Liver (tissue), 9 donors: ENCODE data around the gene ZNF71. TPM values are rescaled to one million over a fixed set of nuclear protein-coding genes. Genes with fewer than 3 reads are reported as not detected.

Source experiments
- DNase-seq: peaks from one replicate; pipeline ENCODE4 v3.0.0-alpha.2; 2017; ENCODE audit warnings: low spot score
- H3K27ac ChIP-seq, 2 donors: one replicate each; pipeline ENCODE4 v1.7.0; 2013; ENCODE audit warnings: inconsistent platforms in 2 of 2, low read length in 2 of 2, control low read depth in 1 of 2, low read depth in 1 of 2, mild to moderate bottlenecking in 1 of 2
- H3K27me3 ChIP-seq, 4 donors: one replicate each; pipeline versions ENCODE4 v1.6.1 to v1.7.0; 2013; ENCODE audit warnings: low read length in 3 of 4, inconsistent platforms in 1 of 4, mild to moderate bottlenecking in 1 of 4, moderate library complexity in 1 of 4; ENCODE audit not compliant: control insufficient read depth in 4 of 4, insufficient read depth in 4 of 4
- H3K36me3 ChIP-seq, 4 donors: one replicate each; pipeline versions ENCODE4 v1.6.1 to v1.7.0; 2013; ENCODE audit warnings: low read length in 3 of 4, mild to moderate bottlenecking in 3 of 4, low read depth in 1 of 4, moderate library complexity in 1 of 4; ENCODE audit not compliant: control insufficient read depth in 4 of 4, insufficient read depth in 3 of 4
- H3K4me1 ChIP-seq, 4 donors: one replicate each; pipeline versions ENCODE4 v1.6.1 to v1.7.0; 2013; ENCODE audit warnings: low read length in 3 of 4, mild to moderate bottlenecking in 3 of 4, moderate library complexity in 1 of 4; ENCODE audit not compliant: control insufficient read depth in 4 of 4, insufficient read depth in 4 of 4
- H3K4me3 ChIP-seq, 3 donors: one replicate each; pipeline versions ENCODE4 v1.6.1 to v1.7.0; 2013; ENCODE audit warnings: low read length in 3 of 3, control low read depth in 1 of 3, low read depth in 1 of 3, mild to moderate bottlenecking in 1 of 3
- H3K9ac ChIP-seq, 2 donors: one replicate each; pipeline ENCODE4 v1.7.0; 2013; ENCODE audit warnings: low read length in 2 of 2, mild to moderate bottlenecking in 2 of 2, moderate library complexity in 2 of 2, control low read depth in 1 of 2, low read depth in 1 of 2
- H3K9me3 ChIP-seq, 4 donors: one replicate each; pipeline versions ENCODE4 v1.6.1 to v1.7.0; 2013; ENCODE audit warnings: low read length in 3 of 4; ENCODE audit not compliant: control insufficient read depth in 4 of 4
- CTCF ChIP-seq: fragments of 150-350 bp; IDR thresholded peaks from 2 replicates; pipeline ENCODE4 v1.5.1; 2017; ENCODE audit warnings: improper control_type of control experiment, low read depth, low read length; ENCODE audit not compliant: missing input control
- EGR1 ChIP-seq, 2 donors: IDR thresholded peaks; 2 replicates each; pipeline ENCODE4 v1.6.1; 2016 to 2018; ENCODE audit warnings: antibody characterized with exemption in 2 of 2, low read depth in 2 of 2
- FOXA1 ChIP-seq: IDR thresholded peaks from 2 replicates; pipeline ENCODE4 v1.6.1; 2016; ENCODE audit warnings: antibody characterized with exemption
- FOXA2 ChIP-seq: IDR thresholded peaks from 2 replicates; pipeline ENCODE4 v1.6.1; 2016; ENCODE audit warnings: antibody characterized with exemption
- GABPA ChIP-seq, 2 donors: IDR thresholded peaks in 1 of 2; conservative IDR thresholded peaks in 1 of 2; 2 replicates each; pipeline ENCODE4 v1.6.1; 2016; ENCODE audit warnings: antibody characterized with exemption in 2 of 2, mild to moderate bottlenecking in 1 of 2, moderate library complexity in 1 of 2
- HNF4A ChIP-seq, 2 donors: conservative IDR thresholded peaks; 2 replicates each; pipeline ENCODE4 v1.6.1; 2016; ENCODE audit warnings: antibody characterized with exemption in 2 of 2, mild to moderate bottlenecking in 2 of 2
- HNF4G ChIP-seq: IDR thresholded peaks from 2 replicates; pipeline ENCODE4 v1.6.1; 2016; ENCODE audit warnings: antibody characterized with exemption
- JUND ChIP-seq, 2 donors: IDR thresholded peaks; 2 replicates each; pipeline ENCODE4 v1.6.1; 2016; ENCODE audit warnings: antibody characterized with exemption in 2 of 2
- MAX ChIP-seq: IDR thresholded peaks from 2 replicates; pipeline ENCODE4 v1.6.1; 2016; ENCODE audit warnings: antibody characterized with exemption
- NR2F2 ChIP-seq: IDR thresholded peaks from 2 replicates; pipeline ENCODE4 v1.6.1; 2016; ENCODE audit warnings: antibody characterized with exemption
- RAD21 ChIP-seq, 2 donors: IDR thresholded peaks; 2 replicates each; pipeline ENCODE4 v1.6.1; 2016; ENCODE audit warnings: antibody characterized with exemption in 2 of 2, mild to moderate bottlenecking in 2 of 2
- REST ChIP-seq: IDR thresholded peaks from 2 replicates; pipeline ENCODE4 v1.6.1; 2016; ENCODE audit warnings: antibody characterized with exemption, mild to moderate bottlenecking
- RXRA ChIP-seq, 2 donors: IDR thresholded peaks; 2 replicates each; pipeline ENCODE4 v1.6.1; 2017 to 2018; ENCODE audit warnings: antibody characterized with exemption in 2 of 2, mild to moderate bottlenecking in 1 of 2
- SP1 ChIP-seq: IDR thresholded peaks from 2 replicates; pipeline ENCODE4 v1.6.1; 2018; ENCODE audit warnings: antibody characterized with exemption, mild to moderate bottlenecking
- TAF1 ChIP-seq: conservative IDR thresholded peaks from 2 replicates; pipeline ENCODE4 v1.6.1; 2016; ENCODE audit warnings: antibody characterized with exemption, mild to moderate bottlenecking
- YY1 ChIP-seq: IDR thresholded peaks from 2 replicates; pipeline ENCODE4 v1.6.1; 2016; ENCODE audit warnings: antibody characterized with exemption, mild to moderate bottlenecking
- ZBTB33 ChIP-seq: IDR thresholded peaks from 2 replicates; pipeline ENCODE4 v1.6.1; 2016; ENCODE audit warnings: antibody characterized with exemption
- WGBS: extraction: QIAGEN DNeasy Blood & Tissue Kit; methylation state at CpG from one replicate; pipeline ENCODE4 v1.1.7; 2013; 5-methylcytosine and 5-hydroxymethylcytosine counted together
- polyA plus RNA-seq, 2 donors: library from polyadenylated mRNA; stranded (reverse) in 1 of 2; unstranded in 1 of 2; fragments of 200-250 nt in 1 of 2; fragments of >200 nt in 1 of 2; fragmentation: Nextera tagmentation in 1 of 2; extraction: Ambion mirVana in 1 of 2; gene quantifications; one replicate each; pipeline versions ENCODE4 v1.2.1 to v1.2.3, GENCODE V29; 2013 to 2015
- total RNA-seq, 2 donors: library from RNA; depleted of rRNA; stranded (reverse); fragments of >200 nt; gene quantifications; one replicate each; pipeline ENCODE4 v1.2.3, GENCODE V29; 2014
- donor health status: healthy.
- donor health status: healthy.
- donor health status: healthy.
- donor health status: healthy.
- donor health status: healthy.

ZNF71 gene
- total and polyA plus RNA-seq, 4 donors = 0.46 to 3.4 (median 1.8) TPM

GRCh38 chr19:56567274-56568120, 27.6 kb upstream of the ZNF71 start, which contains the start of gene ZNF470 (continued):
- no peak for TF ChIP-seq REST
- peak; percentile 56 for TF ChIP-seq SP1
- no peak for TF ChIP-seq FOXA2
- no peak for TF ChIP-seq FOXA1

GRCh38 chr19:56572589-56572988, 22.5 kb upstream of the ZNF71 start:
- Histone ChIP-seq H3K9me3 (peaks cover 46 to 94% (median 71%) of the 10 kb centered on the region in 4 donors), H3K27me3 (no peaks in the 10 kb centered on the region), H3K36me3 (peaks cover 20 to 88% (median 79%) of the 10 kb centered on the region in 4 donors), H3K4me3 (peak overlapping the region in 2 of 3 donors; percentile 11 to 58), H3K27ac (no peak overlapping the region), H3K9ac (no peak overlapping the region), H3K4me1 (peaks cover 3 to 8% (median 6%) of the 10 kb centered on the region in 4 donors)
- 48% methylated on average over 2 of the region's 2 CpGs for WGBS
- no peak for DNase-seq
- TF ChIP-seq YY1 = no peak
- no peak for TF ChIP-seq RAD21 (IDR thresholded peaks at IDR 0.05)
- no peak for TF ChIP-seq EGR1 (IDR thresholded peaks at IDR 0.05; ENCODE audit: low read depth in 2 of 2)
- TF ChIP-seq GABPA (IDR thresholded peaks at IDR 0.05 in 1 of 2, conservative IDR thresholded peaks at IDR 0.05 in 1 of 2) = no peak
- TF ChIP-seq HNF4G = no peak
- TF ChIP-seq MAX = no peak
- TF ChIP-seq NR2F2 = no peak
- no peak for TF ChIP-seq FOXA2
- TF ChIP-seq FOXA1 = no peak
- TF ChIP-seq HNF4A (conservative IDR thresholded peaks at IDR 0.05) = no peak

- Histone ChIP-seq H3K27me3 (no peaks in the 10 kb centered on the region), H3K9ac (no peak overlapping the region), H3K27ac (no peak overlapping the region), H3K4me1 (no peaks in the 10 kb centered on the region), H3K4me3 (peak overlapping the region in 2 of 3 donors; percentile 51 to 58), H3K36me3 (peaks cover 20 to 81% (median 77%) of the 10 kb centered on the region in 4 donors), H3K9me3 (peaks cover 53 to 96% (median 80%) of the 10 kb centered on the region in 4 donors)
- WGBS = over 99% methylated on average over 3 of the region's 3 CpGs
- no peak for DNase-seq
- TF ChIP-seq HNF4A (conservative IDR thresholded peaks at IDR 0.05) = no peak
- TF ChIP-seq NR2F2 = no peak
- no peak for TF ChIP-seq MAX
- TF ChIP-seq RAD21 (IDR thresholded peaks at IDR 0.05) = no peak
- no peak for TF ChIP-seq JUND (IDR thresholded peaks at IDR 0.05)
- TF ChIP-seq CTCF = no peak
- TF ChIP-seq TAF1 = no peak
- no peak for TF ChIP-seq RXRA (IDR thresholded peaks at IDR 0.05)
- TF ChIP-seq FOXA2 = no peak
- no peak for TF ChIP-seq REST
- TF ChIP-seq SP1 = no peak
- TF ChIP-seq GABPA (IDR thresholded peaks at IDR 0.05 in 1 of 2, conservative IDR thresholded peaks at IDR 0.05 in 1 of 2) = no peak
- TF ChIP-seq HNF4G = no peak
- no peak for TF ChIP-seq ZBTB33
These were observed 21.2 kb upstream of the ZNF71 start for GRCh38 chr19:56573914-56574313.
